Stimulated activated CD4-positive, alpha-beta T cell treated with anti-CD3 and anti-CD28 coated beads, Interleukin-12 subunit alpha, Interleukin-12 subunit beta, amount 100 ng/mL, for 4 hours (primary cell): ENCODE measurements around the gene GYG2.
"Not testable (repeated sequence)": the region's sequence is repeated elsewhere in the genome, so short reads cannot be mapped to it uniquely, and the experiment has no call there.

ENCODE experiments used
- DNase-seq: peaks from one replicate; pipeline ENCODE4 v3.0.0-alpha.2; 2020

The GYG2 gene

GRCh38 chrX:2874222-2875135, 45.7 kb downstream of the GYG2 start:
- DNase-seq = no peak

GRCh38 chrX:2875136-2875481, 46.4 kb downstream of the GYG2 start:
- DNase-seq = no peak

DNA sequence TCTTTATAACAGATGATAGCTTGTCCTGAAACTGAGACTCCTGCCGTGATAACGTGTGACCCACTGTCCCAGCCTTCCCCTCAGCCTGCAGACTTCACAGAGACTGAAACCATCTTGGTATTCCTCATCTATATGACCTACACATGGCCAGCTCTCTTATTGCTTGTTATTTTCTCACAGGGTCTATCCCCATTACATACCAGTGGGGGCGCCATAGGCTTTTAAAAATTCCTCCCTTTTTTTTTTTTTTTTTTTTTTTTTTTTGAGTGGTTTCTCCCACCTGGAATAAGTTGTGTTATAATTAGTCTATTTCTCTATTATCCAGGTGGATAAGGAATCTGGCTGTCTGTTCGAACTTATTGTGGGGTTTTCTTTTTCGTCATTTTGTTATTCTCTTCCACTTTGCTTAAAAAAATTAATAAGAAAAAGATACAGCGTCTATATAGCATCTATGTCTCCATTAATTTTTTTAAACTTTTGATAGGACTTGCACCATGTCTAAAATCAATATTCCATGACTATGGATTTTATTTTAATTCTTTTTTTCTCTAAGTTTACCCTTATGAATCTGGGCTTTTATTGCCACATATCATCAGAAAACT, 47.2 kb downstream of the GYG2 start:
- DNase-seq = no peak

DNA sequence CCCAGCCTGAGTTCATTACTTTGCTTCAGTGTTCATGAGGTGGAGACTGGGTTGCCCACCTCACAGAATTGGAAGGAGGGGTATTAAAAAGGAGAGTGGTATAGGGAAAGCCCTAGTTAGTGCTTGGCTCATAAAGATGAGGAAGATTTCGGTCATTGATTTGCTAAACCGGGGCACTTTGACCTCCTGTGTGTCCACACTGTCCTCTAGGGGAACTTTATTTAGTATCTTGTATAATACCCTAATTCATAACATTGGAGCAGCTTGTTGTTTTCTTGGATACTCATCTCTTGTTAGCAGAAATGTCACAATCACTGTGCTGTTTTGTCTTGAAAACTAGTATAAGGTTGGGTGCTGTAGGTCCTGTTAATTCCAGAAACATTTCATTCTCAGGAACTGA, 49.8 kb downstream of the GYG2 start:
- DNase-seq = no peak

DNA sequence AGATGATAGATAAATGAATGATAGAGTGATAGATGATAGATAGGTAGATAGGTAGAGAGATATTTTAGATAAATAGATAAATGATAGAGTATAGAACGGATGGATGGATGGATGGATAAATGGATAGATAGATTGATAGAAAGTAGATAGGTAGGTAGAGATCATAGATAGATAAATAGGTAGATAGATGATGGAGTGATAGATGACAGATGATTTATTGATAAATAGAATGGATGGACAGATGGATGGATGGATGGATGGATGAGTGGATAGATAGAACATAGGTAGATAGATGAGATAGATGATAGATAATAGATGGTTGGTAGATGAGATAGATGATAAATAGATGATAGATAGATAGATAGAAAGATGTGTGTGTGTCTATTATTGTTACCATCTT, 50.9 kb downstream of the GYG2 start:
- no peak for DNase-seq

GRCh38 chrX:2883770-2884169, 55.0 kb downstream of the GYG2 start:
- DNase-seq = no peak

DNA sequence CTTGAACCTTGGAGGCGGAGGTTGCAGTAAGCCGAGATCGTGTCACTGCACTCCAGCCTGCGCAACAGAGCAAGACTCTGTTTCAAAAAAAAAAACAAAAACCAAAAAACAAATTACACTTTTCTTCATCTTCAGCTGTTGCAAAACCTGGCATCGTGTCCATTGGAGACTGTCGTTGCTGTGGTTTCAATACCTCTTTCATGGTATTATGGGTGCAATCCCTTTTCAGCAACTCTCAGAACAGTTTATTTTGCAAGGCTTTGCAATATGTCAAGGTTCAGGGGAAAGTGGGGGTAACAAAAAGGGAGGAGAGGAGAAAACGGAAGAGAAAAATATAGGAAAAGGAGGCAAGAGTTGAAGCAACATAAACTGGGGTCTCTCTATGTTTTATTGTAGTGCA, 59.6 kb downstream of the GYG2 start:
- DNase-seq = no peak

DNA sequence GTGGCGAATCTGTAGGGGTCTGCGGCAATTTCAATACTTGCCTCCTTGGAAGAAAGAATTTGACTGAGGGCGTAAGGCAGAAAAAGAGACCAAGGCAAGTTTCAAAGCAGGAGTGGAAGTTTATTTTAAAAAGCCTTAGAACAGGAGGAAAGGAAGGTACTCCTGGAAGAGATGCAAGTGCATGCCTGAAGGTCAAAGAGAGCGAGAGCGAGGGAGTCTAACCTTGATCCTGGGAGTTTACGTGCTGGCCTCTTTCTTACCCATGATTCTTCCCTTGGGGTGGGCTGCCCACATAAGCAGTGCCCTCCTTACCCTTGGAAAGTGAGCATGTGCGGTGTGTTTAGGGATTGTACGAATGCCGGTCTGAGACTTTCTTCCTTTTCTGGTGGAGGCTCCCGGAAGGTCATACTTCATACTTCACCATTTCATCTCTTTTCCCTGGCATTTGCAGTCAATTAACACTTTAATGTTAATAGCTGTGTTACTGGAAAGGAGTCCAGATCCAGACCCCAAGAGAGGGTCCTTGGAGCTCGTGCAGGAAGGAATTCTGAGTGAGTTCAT, 60.4 kb downstream of the GYG2 start:
- DNase-seq = no peak

DNA sequence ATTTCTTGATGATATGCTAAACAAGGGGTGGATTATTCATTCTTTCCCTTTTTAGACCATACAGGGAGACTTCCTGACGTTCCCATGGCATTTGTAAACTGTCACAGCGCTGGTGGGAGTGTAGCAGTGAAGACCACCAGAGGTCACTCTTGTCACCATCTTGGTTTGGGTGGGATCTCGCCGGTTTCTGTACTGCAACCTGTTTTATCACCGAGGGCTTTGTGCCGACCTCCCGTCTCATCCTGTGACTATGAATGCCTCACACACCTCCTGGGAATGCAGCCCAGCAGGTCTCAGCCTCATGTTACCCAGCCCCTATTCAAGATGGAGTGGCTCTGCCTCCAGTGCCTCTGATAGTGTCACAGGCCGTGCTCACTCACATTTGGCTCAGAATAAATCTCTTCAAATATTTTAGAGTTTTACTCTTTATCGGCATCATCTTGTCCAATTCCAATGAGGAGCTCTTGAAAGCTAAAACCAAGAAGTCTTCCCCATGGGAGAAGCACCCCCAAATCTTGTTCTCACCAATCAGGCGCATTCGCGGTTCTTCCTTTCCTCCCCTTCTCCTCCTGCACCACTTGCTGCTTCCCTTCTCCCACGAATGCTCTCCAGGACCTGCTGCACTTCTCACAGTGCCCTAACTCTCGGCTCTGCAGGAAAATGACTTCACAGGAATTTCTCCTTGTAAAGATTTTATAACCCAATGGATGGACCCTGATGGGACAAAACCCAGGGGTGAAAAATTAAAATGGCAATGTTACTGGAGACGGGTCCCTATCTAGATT, 61.2 kb downstream of the GYG2 start:
- not testable (repeated sequence) for DNase-seq

DNA sequence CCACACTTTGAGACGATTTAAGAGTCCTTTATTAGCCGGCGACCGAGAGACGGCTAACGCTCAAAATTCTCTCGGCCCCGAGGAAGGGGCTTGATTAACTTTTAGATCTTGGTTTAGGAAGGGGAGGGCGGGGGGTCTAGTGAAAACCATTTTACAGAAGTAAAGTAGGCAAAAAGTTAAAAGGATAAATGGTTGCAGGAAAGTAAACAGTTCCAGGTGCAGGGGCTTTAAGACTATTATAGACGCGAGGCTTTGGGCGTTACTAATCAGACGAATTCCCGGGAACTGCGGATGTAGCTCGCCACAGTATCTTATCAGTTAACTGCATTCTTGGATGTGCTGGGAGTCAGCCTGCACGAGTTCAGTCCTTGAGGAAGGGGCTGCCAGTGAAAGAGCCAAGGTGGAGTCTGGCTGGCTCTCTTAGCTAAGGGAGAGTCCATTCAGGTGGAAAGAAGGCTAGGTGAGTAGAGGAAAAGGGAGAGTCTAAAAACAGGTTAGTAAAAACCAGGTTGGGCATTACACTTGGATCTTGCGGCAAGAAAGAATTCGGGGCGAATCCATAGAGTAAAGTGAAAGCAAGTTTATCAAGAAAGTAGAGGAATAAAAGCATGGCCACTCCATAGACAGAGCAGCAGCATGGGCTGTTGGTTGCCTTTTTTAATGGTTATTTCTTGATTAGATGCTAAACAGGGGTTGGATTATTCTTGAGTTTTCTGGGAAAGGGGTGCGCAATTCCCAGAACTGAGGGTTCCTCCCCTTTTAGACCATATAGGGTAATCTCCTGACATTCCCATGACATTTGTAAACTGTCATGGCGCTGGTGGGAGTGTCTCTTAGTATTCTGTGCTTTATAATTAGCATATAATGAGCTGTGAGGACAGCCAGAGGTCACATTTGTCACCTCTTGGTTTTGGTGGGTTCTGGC, 62.1 kb downstream of the GYG2 start:
- not testable (repeated sequence) for DNase-seq

DNA sequence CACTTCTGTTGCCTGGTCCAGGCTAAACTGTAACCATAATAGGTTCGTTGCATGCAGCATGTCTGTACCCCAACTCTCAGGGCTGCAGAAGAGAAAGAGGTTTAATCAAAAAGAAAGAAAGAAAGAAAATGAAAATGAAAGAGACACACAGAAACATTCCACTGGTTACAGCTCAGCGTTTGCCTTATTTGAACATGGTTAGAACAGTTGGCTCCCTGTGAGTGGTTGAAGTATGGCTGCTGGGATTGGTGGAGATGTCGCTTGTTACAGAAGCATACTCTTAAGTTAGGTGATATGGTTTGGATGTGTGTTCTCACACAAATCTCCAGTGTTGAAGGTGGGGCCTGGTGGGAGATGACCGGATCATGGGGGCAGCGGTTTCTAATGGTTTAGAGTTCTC, 64.1 kb downstream of the GYG2 start:
- no peak for DNase-seq

DNA sequence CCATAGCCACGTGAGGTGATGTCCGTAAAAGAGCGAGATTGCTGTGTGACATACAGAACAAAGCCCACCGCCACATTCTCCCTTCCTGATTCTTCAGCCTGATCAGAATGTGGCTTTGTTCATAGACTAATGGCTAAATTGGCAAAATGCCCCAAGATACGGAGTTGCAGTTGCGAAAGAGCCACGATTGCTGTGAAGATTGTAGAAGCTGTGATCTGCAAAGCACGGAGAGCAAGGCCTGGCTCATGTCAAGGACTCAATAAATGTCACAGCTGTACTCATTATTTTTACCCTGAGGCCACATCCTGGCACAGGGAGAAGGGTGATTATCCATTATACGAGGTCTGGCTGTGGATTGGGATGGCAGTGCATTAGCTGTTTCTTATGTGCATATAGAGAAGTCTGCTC, 66.2 kb downstream of the GYG2 start:
- DNase-seq = no peak

DNA sequence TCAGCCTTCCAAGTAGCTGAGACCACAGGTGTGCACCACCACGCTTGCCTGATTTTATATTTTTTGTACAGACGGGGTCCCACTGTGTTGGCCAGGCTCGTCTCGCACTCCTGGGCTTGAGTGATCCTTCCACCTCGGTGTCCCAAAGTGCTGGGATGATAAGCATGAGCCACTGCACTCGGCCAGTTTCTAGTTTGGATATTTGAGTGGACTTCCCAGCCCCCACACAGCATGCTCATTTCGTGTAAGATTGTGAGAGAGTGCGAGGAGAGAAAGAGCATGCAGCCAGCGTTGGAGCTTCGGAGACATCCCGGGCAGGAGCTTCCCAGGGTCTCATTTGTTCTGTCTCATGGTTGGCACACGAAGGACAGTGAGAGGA, 68.6 kb downstream of the GYG2 start:
- no peak for DNase-seq

DNA sequence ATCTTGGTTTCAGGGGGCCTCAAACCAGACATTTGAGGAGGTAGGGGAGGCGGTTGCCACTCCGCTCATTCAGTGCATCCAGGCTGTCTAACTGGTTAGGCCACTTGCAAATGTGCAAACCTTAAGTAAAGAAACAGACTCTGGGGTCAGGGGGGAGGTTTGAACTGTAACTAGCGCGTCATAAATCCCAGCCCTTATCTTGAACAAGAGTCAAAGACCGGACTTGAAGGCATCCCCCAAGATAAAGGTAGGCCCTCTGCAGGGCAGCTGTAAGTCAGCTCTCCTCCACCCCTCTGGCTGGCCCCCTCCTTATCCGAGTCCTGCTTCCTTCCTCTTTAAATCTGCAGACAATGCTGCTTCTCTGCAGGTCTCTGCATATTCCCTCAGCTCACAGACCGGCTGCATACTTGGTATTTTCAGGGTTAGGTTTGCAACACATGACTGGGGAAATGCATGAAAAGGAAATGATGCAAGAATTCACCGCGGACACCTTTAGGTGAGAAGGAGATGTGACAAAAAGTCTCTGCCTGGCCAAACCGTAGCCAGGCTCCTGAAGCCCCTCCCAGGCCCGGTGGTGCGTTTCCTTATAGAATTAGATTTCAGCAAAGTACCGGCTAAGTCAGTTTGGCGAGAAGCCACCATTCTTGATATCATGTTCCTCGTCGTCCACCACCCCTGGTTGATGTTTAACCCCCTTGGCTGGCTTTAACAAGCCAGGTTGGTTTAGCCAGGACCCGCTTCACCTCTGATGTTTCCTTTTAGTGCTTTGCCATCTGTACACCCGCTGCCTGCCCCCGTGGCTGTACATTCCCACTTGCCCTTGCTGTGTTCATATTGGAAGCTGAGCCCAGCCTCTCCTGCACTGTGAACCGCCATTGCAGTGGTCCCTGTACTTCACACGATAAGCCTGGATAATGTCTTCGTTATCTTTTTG, 69.2 kb downstream of the GYG2 start:
- not testable (repeated sequence) for DNase-seq

GRCh38 chrX:2898846-2899512, 70.2 kb downstream of the GYG2 start:
- DNase-seq = no peak

- no peak for DNase-seq
Observed at GRCh38 chrX:2901367-2902036, 72.8 kb downstream of the GYG2 start.

GRCh38 chrX:2902841-2903240, 74.1 kb downstream of the GYG2 start:
- no peak for DNase-seq

- DNase-seq = no peak
Observed at GRCh38 chrX:2903366-2903765, 74.6 kb downstream of the GYG2 start.

DNA sequence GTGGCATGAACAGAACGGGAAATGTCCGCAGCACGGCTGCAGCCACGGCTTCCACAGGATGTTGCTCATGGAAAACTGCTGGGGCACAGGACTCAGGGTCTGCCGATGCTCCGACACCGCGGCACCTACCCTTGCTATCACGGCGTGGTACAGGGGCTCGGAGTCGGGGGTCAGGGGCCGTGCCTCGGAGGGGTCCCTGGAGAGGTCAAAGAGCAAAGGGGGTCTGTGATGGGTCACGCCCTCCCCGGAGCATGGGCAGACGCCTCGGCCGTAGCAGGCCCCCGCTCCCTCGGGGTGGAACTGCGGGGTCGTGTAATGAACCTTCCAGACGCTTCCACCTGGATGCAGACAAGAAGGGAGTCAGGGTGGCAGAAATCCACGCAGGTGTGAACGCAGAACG, 78.6 kb downstream of the GYG2 start:
- no peak for DNase-seq

- no peak for DNase-seq
Observed at GRCh38 chrX:2908125-2908685, 79.5 kb downstream of the GYG2 start.
